Neural cell (in vitro differentiated cells): ENCODE measurements around the gene JDP2.

Source experiments
- CTCF ChIP-seq: fragments of 450-650 bp; IDR thresholded peaks from 2 replicates; pipeline ENCODE4 v1.5.1; 2014; ENCODE audit warnings: antibody characterized with exemption, mild to moderate bottlenecking, moderate library complexity; ENCODE audit not compliant: poor library complexity, severe bottlenecking
- EZH2 ChIP-seq: fragments of 200-600, 300-800 bp; shearing (Covaris generic), sonication (generic); IDR thresholded peaks from 2 replicates; pipeline ENCODE4 v1.6.1; 2014; ENCODE audit warnings: antibody characterized with exemption, low read length, borderline replicate concordance, mild to moderate bottlenecking; ENCODE audit not compliant: insufficient read depth, poor library complexity, severe bottlenecking
- RAD21 ChIP-seq: fragments of 450-650 bp; conservative IDR thresholded peaks from 2 replicates; pipeline ENCODE4 v1.6.1; 2014; ENCODE audit warnings: antibody characterized with exemption, mild to moderate bottlenecking, moderate library complexity
- SMC3 ChIP-seq: fragments of 450-650 bp; conservative IDR thresholded peaks from 2 replicates; pipeline ENCODE4 v1.6.1; 2014; ENCODE audit warnings: antibody characterized with exemption, mild to moderate bottlenecking, moderate library complexity; ENCODE audit not compliant: poor library complexity

GRCh38 chr14:75510547-75510946 lies 82.7 kb downstream of the JDP2 start:
- TF ChIP-seq CTCF (no peak), EZH2 (no peak), RAD21 (no peak), SMC3 (no peak)
